ENCODE results near the gene OR6N2. TPM values are rescaled to one million over a fixed set of nuclear protein-coding genes. Genes with fewer than 3 reads are reported as not detected.

OR6N2 gene, protein sequence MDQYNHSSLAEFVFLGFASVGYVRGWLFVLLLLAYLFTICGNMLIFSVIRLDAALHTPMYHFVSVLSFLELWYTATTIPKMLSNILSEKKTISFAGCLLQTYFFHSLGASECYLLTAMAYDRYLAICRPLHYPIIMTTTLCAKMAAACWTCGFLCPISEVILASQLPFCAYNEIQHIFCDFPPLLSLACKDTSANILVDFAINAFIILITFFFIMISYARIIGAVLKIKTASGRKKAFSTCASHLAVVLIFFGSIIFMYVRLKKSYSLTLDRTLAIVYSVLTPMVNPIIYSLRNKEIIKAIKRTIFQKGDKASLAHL
- polyA plus RNA-seq (ENCODE audit: insufficient read length in 12 of 12): not detected
- long read RNA-seq, donor 1: 0 reads
- long read RNA-seq, donor 2: 0 reads
- long read RNA-seq, donor 3: 0 reads
- long read RNA-seq, donor 4: 0 reads
- long read RNA-seq, donor 5: 0 reads
- long read RNA-seq, donor 6: 0 reads
- long read RNA-seq, donor 7: 0 reads
- long read RNA-seq, donor 8: 0 reads
- long read RNA-seq, donor 9: 0 reads
- long read RNA-seq, donor 10: 0 reads
- long read RNA-seq, donor 11: 0 reads

GRCh38 chr1:158781104-158781503 lies at the start of gene OR6N2:
OR6N2 (minus strand) TSS chr1:158781204; CDS start chr1:158777635, 3,569 bp downstream.
- DNase-seq: no peak

DNA sequence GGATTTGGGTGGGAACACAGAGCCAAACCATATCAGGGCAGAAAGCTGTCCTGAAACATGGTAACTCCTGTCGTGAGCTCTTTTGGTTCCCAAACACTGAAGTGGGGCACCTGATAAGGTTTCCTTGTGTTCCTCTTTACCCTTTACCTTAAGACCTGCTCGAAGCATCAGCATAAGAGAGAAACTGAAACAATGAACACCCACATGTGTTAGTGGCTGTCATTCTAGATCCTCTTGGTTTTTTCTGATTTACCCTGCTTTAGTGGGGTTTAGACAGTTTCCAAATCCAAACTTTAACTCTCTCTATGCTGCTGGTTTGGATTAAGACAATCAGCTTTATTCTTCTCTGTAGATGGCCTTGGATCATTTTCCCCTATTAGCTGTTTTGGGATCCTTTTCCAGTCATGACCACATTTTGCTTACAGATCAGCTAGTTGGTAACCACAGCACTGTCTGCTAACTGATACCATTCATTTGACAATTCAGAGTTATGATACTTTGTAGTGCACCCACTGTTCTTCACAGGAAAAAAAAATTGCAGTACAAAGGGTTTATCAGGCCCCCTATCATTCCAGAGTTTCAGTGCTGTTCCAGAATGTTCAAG lies 49.2 kb upstream of the OR6N2 start:
- DNase-seq: no peak

DNA sequence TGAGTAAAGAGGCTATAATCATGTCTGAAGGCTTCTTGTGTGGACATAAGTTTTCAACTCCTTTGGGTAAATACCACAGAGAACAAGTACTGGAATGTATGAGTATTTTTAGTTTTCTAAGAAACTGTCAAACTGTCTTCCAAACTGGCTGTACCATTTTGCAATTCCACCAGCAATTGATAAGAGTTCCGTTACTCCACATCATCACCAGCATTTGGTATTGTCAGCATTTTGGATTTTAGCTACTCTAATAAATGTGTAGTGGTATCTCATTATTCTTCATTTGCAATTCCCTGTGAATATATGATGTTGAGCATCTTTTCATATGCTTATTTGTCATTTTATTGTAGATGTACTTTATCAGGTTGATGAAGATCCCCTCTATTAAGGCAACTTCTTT lies 40.7 kb upstream of the OR6N2 start:
- DNase-seq: no peak

- no peak for DNase-seq
Measured at GRCh38 chr1:158819461-158820443, 38.7 kb upstream of the OR6N2 start.

DNA sequence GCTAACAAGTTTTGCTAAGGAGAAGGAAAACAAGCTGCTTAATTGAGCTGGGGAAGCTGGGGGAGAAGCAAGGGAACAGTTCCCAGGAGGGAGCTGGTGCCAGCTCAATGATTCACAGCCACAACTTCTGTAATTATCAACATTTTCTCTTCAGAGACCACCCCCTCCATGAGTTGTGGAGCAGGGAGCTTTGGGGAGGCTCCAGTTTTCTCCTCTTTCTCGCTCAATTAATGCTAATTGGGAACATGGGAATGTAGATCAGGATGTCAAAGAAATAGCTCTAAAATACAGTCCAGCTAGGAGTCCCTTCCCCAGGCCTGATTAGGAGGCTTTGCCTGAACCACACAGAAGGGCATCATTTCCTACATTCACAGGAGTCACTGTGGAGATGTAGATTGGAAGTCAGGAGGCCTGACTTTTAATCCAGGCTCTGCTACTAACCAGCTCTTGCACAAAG lies 38.0 kb upstream of the OR6N2 start:
- DNase-seq: no peak

DNA sequence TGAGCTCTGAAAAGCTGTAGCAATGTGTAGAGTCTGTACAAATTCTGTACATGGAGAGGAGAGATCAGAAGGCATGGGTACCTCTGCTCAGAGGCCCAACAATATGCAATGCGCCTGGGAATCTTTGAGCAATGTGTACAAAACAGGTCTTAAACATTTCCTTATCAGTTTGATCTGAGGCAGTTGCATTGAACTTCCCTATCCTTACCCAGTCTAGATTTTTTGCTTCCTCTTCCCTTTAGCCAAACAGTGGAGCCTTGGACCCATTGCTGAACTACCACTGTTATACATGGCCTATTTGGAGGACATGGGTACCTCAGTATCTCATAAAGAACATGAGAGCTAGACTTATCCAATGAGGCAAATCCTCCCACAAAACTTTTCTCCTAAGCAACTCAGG lies 37.6 kb upstream of the OR6N2 start:
- no peak for DNase-seq

DNA sequence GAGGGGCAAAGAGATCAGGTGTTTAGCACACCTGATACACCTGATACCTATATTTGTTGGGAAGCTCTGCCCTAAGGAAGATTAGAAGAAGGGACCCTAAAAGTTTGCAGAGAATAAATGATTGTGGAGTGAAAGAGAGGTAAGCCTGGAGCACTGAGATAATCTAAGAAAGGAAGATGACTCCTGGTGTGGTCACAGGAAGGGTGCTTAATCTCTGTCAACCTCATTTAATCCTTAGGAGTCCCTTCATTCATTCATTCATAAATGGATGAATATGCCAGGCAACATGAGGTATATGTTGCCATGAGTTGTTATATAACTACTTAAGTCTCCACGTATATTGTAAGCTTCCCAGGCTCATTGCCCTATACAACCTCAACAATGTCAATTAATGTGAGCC lies 34.0 kb upstream of the OR6N2 start:
- no peak for DNase-seq

DNA sequence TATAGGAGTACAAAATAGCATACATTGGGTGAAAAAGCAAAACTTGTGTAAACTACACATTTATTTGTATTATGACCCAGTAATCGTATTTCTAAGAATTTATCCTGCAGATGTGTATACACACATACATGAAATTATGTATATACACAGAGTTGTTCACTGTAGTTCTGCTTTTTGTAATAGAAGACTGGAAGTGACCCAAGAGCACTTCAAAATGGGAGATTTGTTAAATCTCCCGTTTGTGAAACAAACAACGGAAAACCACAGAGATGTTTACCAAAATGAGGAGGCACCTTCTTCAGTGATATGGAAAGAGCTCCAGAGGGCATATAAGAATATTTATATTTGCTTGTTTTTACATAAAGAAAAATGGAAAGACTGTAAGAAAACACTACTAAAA lies 32.2 kb upstream of the OR6N2 start:
- DNase-seq: no peak

- no peak for DNase-seq
Measured at GRCh38 chr1:158812336-158812735, 31.3 kb upstream of the OR6N2 start.

- no peak for DNase-seq
Measured at GRCh38 chr1:158810311-158810710, 29.3 kb upstream of the OR6N2 start.

- no peak for DNase-seq
Measured at GRCh38 chr1:158809862-158810261, 28.9 kb upstream of the OR6N2 start.

DNA sequence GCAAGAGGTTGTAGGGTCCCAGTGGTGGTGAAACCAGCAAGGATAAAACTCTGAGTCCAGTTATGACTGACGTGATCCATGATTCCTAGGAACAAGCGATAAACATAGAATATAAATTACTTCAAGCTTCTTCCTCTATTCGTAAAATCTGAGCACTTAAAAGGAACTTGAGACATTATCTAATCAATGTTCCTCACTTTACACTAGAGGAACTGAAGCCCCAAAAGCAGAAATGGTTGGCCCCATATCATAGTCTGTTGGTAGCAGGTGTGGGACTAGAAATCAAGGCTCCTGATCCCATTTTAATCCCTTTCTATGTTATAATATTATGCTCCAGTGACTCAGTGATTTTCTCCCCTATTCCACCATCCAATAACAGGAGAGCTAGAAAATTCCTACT lies 28.3 kb upstream of the OR6N2 start:
- no peak for DNase-seq

GRCh38 chr1:158806916-158807536 lies 26.0 kb upstream of the OR6N2 start:
- DNase-seq: no peak

- no peak for DNase-seq
Measured at GRCh38 chr1:158803678-158804077, 22.7 kb upstream of the OR6N2 start.

DNA sequence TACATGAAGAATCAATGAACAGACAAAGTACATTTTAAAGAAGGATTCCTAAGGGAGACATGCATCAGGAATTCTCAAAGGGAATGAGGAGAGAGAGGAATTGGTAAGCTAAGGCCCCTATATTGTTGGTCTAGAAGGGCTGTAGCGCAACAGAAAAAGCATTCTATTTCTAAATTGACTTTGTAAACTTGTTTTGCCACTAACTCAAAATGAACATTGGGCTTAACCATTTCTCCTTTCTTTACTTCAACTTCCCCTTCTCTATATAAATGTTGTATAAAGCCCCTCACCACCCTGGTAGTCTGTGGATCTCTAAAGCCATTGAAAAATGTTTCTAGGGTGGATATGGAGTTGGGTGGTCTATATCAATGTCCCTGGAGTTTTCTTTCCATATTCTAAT lies 20.4 kb upstream of the OR6N2 start:
- no peak for DNase-seq

DNA sequence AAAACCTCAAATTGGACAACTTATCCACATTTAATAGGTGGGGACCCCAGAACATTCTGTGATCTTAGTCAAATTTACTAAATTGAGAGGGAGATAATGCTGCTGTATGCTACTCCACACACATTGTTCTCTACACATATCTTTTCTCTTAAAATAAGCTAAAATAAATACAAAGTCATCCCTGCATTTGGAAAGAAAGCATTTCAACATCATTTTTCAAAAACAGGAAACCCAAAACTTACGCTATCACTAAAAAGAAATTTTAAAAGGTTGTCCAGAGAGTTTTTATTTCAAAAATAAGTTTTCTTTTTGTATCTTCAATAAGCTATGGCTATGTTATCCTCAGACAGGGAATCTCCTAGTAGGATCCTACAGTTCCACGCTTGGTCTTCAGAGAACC lies 19.5 kb upstream of the OR6N2 start:
- DNase-seq: no peak

GRCh38 chr1:158799689-158800088 lies 18.7 kb upstream of the OR6N2 start:
- no peak for DNase-seq

DNA sequence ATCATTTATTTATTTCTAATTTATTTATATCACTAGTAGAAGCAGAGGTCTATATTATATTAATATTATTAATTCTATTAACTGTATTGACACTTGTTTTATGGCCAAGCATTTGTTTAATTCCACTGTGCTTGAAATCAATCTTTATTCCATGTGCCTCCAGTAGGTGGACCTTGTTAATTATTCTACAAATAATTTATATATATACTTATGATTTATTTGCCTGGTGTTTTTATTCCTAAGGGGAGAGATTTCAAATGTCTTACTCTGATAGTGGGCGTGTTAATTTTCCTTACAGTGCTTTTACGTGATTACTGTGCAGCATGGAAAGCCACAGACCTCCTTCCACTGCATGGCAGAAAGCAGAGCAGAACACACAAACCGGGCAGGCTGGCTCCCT lies 17.5 kb upstream of the OR6N2 start:
- DNase-seq: no peak

DNA sequence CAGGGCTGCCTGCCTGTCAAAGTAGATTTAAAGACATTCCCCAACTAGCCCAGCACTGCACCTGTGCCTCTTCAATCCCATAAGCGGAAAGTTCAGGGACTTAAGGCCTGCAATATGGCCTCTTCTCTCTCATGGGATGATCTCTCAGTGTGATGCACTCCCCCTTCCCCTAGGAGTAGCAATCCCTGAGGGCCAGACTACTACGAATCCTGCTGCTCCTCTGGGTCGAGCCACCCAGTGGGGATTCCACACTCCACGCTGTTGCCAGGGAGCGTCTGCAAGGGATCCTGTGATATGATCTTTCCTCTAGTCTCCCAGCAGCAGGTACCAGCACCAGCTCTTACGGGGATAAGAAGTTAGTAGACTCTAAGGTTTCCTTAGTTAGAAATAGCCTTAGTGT lies 13.2 kb upstream of the OR6N2 start:
- no peak for DNase-seq

- DNase-seq: no peak
Measured at GRCh38 chr1:158793604-158794003, 12.6 kb upstream of the OR6N2 start.
